Stimulated activated CD8-positive, alpha-beta memory T cell treated with anti-CD3 and anti-CD28 coated beads, Interleukin-12 subunit alpha, Interleukin-12 subunit beta, amount 100 ng/mL, for 24 hours (primary cell): ENCODE data around the gene SLC2A1.
A peak's percentile ranks its signal among the peaks of the same experiment; 100 is the strongest.

Experiments used
- DNase-seq: peaks from one replicate; pipeline ENCODE4 v3.0.0-alpha.2; 2020; ENCODE audit errors: extremely low read depth

Gene SLC2A1

DNA sequence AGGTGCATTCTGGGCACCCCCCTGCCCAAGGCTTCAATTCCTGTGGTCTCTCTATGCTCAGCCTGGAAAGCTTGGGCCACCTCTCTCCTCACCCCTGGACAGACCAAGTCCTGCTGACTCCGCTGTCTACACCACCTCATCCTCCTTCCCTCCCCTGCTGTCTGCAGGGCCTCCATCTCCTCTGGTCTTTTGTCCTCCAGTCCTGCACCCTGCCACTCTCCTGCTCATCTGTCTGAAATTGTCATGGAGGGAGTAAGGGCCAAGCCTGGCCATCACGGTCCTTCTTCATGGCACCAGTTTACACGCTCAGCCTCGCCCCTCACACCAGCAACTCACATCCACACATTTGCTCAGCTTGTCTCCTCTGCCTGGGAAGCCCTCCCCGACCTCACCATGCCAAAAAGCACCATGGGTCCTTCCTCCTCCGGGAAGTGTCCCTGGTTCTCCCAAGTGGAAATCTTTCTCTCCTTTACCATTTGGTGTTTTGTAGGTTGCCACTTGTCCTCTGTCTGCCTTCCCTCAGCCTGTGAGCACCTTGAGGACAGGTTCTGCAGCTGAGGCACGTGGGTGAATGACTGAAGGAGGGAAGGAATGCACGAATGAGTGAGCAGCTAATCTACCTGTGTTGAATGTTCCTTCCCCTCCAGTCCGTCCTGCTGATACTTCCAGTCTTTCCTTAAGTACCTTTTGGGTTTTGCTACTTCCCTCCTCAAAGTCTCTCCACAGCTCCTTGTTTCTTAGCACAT is 2.1 kb upstream of the SLC2A1 start:
- no peak for DNase-seq

DNA sequence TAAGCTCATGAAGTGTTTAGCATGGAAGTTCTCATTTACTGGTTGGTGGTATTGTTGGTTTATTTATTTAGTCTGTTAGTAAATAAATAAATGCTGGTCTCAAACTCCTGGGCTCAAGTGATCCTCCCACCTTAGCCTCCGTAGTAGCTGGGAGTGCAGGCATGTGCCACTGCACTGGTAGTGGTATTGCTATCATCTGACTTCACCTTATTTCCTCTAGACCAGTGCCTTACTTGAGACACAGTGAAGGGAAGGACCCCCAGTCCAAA is 1.4 kb upstream of the SLC2A1 start:
- DNase-seq: no peak

DNA sequence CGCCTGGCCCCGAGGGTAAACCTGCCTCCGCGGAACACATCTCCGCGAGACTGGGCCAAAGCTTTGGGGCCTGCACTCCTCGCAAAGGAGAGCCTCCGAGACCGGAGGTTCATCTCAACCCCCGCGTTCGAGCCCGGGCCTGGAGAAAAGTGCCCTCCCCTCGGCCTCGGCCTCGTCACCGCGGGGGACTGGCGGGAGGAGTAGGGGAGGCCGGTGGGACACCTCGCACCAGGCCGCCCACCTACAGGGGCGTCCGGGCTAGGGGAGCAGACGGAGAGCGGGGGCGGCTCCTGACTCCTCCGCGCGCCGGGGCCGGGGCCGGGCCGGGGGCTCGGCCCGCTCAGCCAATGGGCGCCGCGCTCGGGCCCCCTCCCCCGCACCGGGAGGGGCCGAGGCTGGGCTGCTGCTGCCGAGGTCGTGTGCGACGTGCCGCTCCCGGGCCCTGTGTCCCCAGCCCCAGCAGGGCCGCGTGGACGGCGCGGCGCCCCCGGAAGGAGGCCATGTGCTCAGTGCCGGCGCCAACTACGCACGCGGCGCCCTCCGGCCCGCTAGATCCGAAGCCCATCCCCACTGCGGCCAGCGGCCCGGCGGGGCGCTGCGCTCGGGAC is 684 bp downstream of the SLC2A1 start:
- peak; percentile 44 for DNase-seq

DNA sequence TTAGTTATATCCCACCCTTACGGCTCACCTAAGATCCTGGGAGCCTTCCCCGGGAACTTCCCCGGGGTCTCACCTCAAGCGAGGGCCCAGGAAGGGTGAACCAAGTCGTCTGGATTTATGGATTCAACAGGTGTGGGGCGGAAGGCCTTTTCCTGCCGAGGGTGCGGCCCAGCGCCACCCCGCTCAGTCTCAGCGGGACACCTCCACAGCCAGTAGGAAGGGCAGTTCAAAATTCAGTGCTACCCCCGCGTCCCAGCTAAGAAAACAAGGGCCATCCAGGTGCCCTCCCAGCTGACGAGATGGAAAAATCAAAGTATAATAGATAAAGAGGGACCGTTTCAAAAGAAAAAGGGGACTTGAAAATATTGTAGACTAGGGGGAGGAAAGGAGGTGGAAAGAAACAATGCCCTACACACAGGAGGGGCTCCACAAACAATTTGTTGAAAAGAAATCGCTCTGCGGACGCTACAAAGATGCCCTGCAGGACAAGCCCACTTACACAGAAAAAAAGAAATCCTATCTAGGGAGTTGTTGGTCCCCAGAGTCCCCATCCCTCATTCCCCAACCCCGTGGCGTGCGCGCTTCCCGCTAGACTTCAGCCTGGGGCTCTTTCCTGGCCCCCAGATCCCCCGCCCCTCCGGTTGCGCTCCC is 1.3 kb downstream of the SLC2A1 start:
- DNase-seq: no peak

DNA sequence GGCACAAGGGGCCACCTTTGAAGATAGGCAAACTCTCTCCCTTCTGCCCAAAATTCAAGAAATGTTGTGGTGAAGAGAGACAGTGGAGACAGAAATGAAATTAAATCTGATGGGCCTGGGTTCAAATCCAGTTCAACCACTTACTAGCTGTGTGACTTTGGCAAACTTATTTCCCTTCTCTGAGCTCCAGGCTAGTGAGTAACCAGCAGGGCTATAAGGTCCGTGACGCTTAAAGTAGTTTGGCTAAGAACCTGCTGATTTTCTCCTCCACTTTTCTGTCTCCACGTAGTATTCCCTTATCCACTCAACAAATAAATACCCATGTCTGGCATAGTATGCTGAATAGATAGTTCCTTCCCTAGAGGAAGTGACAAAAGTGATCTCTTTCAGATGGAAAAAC is 1.9 kb downstream of the SLC2A1 start:
- no peak for DNase-seq

DNA sequence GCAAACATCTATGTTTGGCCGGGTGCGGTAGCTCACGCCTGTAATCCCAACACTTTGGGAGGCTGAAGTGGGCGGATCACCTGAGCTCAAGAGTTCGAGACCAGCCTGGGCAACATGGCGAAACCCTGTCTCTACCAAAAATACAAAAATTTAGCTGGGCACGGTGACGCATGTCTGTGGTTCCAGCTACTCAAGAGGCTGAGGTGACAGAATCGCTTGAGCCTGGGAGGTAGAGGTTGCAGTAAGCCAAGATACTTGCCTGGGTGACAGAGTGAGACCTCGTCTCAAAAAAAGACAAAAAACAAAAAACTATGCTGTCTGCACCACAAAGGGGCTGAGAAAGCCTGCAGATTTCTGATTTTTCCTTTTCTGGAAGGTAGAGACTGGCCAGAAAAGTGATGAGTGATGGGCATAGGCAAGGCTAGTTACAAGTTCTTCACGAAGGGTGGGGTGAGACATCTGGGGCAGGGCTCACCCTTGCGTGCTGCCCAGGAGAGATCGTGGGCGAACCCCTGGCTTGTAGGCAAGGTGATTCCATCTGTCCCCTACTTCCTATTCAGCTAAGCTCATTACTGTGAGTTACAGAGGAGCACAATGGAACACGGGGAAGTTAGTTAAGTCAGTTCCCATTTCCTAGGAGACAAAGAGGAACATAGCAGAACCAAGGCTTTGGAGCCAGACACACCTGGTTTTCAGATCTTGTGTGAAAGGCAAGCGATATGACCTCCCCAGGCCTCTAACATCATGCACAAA is 3.2 kb downstream of the SLC2A1 start:
- no peak for DNase-seq

DNA sequence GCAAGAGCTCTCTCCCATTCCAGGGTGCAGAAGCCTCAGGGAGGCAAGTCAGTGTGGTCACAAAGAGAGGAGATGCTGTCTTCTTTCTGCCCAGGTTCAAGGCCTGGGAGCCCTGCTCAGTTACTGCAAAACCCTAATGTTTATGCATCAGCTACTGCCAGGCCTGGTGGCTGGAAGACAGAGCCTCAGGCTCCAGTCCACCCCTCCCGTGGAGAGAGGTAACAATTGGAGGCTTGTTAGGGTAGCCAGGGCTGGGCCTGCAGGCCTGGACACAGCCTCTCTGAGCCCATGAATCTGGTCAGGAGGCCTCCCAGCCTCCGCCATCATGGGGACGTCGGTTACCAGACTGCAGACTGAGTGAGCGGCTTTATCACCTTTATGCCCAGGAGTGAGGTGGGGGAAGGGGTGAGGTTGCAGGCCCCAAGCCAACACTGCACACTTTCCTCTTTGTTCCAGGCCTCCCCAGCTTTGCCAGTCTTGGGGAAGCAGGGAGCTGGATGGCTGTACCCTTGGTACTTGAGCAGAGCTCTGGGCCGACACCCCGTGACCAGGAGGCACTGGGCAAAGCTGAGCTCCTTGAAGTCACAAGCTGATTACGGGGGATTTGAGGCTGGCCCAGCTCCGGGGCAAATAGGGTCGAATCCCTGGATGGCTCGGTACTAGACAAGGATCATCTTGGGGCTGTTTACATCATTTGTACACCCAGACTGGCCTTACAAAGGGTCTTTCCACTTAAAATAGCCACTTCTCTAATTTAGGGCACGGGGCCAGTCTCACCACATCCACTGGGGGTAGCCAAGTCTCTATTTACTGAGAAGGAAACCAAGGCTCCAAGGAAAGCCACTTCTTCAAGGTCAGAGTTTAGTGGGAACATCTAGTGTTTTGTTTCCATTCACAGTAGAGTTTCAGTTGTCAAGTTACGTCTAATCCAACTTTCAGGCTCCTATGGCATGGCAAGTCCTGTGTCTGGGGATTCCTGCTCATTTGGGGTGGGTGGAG is 5.2 kb downstream of the SLC2A1 start:
- no peak for DNase-seq

DNA sequence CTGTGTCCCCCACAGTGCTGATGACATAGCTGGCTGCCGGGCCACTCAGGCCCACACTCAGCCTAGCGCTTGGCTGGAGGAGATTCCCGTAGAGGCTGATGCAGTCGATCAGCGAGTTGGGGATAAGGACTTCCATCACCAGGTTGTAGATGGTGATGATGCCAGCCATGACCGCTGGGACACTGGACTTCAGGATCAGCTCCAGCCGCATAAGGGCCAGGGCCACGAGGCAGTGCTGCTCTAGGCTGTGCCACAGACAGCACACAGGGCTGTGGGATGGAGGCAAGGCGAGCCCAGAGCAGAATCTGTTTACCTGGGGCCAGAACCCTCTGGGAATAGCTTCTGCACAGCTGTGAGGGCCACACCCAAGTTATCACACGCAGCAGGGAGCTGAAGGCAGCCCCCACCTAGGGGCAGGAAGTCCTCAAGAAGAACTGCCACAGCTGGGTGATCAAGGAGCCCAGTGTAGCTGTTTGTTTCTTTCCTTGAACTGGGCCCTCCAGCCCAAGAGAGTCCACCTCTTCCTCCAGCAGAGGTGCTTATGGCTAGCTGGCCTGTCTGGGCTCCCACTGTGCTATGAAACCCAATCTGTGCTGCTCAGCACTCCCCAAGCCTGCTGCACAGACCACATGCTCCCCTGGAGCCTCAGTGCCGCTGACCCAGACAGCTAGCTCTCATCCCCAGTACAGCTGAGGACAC is 6.2 kb downstream of the SLC2A1 start:
- DNase-seq: no peak

DNA sequence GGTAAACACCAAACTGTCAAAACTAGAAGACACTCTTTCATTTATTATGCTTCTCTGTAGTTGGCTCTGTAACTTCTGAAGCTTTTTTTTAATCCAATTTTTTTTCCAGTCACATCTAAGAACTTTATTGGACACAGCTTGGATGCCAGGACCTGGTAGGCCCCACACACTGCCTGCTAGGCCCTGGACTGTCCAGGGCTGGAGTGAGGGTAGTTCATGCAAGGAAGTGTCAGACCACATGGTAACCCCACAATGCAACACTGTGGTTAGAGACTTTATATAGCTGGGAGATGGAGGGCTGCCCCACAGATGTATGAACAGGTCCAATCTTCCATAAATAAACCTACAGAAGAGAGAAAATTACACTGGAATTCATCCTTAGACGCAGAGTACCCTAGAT is 7.1 kb downstream of the SLC2A1 start:
- no peak for DNase-seq

DNA sequence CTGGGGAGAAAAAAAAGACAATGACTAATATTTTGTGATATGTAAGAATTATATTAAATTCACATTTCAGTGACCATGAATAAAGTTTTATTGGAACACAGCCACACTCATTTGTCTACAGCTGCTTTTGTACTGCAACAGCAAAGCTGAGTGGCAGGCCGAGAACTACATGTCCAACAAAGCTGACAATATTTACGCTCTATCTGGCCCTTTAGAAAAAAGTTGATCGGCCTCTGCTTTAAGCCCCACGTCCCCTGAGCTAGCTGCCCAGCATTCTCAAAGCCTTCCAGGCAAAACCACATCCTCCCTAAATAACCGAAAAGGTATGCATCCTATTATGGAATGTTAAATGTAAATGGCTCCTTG is 8.6 kb downstream of the SLC2A1 start:
- no peak for DNase-seq

DNA sequence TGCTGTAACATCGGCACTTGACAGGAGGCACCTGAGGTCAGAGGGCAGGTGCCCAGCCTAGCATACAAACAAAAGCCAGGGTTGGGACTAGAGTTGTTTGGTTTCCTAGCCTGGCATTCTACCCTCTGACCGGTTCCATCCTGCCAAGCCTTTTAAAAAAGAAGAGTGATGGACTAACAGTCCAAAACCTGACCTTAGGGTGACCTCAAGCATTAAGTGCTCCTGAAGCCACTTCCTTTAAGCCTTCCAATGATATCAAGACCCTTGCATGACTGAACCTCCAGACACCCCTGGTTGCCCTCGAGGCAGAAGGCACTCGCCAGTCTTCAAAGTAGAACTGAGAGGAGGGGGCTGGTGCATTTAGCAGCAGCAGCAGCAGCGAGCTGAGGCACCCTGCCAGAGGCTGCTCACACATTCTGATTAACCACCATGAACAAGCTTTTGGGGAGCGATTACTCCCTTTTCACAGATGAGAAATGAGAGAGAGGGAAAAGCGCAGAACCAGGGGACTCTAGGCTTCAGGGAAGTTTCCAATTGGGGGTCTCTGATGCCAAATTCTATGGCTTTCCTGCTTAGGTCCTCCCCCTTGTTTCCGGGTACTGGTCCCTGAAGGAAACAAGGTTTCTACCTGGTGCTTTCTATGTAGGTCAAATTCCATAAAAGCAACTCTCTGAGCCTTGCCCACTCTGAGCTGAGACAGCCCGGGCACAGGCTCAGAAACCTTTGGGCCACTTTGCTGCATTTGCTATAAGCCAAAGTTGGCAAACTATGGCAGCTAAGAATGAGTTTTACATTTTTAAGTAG is 9.2 kb downstream of the SLC2A1 start:
- no peak for DNase-seq

DNA sequence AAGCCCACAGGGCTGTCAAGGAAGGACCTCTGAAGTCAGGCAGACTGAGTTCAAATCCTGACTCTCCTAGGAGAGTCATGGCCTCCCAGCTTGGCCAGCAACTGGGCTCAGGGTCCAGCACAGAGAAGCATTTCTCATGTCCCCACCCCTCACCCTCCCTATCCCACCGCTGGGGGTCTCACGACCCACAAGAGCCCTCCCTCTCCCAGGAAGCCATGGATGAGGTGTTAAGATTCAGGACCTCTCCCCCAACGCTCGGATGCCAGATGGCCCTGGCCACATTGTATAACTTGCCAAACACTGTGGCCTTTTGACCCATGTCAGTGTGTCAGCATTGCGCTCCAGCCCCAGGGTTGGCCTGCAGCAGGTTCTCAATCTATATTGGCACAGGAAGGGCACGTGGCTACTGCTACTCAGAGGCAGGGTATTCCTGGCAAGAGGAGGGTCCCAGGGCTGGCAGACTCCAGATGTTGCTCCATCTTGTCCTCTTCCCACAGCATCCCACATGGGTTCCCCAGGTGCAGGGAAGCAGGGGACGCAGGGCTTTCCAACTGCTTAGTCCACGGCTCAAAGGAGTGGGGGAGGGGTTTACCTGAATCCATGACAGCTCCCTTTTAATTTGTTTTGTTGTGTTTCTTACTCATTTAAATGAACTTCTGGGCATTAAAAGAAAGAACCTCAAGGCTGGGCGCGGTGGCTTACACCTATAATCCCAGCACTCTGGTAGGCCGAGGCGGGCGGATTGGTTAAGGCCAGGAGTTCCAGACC is 10.5 kb downstream of the SLC2A1 start:
- DNase-seq: no peak

DNA sequence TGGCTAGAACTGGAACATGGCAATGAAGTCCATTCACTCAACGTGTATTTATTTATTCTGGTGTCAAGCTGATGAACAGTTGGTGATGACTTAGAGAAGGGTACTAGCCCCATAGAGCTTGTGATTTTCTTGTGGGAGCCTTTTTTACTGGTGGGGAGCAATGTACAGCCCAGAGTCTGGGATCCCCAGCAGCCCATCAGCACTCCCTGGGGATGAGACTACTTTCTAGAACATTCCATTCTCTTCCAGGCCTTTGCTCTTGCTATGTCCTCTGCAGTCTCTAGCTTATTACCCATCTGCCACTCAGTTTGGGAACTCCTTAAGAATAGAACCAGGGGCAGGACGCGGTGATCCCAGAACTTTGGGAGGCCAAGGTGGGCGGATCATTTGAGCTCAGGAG is 11.6 kb downstream of the SLC2A1 start:
- no peak for DNase-seq

DNA sequence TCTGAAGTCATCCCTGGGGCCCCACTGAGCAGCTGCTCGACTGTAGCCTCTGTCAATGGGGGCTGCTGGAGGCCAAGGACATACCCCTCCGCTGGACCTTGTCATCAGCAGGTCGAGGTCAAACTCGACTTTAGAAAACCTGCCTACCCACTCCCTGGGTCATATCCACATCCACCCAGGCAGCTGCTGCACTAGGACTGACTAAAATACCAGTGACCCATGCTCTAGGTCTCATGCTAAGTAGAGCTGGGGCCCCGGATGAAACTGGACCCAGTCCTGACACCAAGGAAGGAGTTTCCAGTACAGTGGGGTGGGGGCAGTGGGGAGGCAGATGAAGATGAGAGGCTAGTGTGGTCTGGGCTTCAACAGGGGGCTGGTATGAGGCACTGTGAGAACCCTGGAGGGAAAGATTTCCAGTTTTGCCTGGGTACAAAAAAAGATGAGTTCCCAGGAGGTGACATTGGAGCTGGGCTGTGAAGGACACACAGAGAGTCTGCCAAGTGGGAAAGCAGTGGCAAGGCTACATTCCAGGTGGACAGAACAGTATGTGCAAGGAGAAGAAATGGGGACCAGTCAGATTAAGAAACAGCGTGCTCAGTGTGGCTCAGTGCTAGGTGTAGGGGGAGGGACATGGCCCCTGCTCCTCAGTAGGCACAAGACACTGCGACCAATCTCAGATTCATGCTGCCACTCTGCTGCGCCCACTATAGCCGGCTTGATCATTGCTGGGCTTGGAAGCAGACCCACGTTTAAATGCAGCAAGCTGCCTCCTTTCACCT is 12.4 kb downstream of the SLC2A1 start:
- DNase-seq: no peak

DNA sequence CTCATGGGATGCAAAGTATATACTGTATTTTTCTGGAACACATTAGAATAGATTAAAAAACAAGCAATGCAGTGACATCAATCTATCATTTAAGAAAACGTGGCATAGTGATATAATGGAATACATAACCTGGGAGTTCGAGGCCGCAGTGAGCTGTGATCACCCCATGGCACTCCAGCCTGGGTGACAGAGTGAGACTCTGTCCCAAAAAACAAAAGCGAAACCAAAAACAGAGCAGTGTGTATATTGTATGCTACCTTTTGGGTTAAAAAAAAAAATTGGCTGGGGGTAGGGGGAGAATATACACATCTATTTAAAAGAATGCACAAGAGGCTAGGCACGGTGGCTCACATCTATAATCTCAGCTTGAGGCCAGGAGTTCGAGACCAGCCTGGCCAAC is 13.5 kb downstream of the SLC2A1 start:
- no peak for DNase-seq

DNA sequence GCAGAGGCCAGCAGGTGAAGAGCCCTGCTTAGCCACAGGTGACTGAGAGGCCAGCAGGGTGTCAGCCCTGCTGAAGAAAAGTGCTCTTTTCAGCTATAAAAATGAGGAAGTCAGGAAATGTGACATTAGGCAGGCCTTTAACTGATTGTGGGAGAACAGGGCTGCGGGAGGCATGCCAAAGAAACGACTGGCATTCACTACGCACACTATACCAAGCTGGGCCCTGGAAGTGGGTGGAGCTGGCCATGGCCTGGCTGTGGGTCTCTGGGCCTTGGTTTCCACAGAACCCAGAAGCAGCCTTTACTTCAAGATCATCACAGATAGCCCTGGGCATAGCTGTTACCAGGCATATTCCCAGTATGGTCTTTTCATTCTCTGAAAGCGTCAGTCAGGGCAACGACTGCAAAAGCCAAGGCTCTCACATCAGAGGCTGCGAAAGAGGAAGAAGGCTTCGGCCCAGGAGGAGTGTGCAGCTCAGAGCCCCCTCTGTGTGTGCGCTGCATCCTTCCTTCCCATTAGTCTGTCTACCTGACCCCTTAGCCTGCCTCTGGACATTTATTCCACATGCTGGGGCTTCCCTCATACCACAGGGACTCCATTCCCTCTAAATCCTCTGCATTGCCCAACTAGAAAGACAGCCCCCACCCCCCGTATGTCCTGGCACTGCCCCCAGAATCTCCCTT is 14.3 kb downstream of the SLC2A1 start:
- no peak for DNase-seq

DNA sequence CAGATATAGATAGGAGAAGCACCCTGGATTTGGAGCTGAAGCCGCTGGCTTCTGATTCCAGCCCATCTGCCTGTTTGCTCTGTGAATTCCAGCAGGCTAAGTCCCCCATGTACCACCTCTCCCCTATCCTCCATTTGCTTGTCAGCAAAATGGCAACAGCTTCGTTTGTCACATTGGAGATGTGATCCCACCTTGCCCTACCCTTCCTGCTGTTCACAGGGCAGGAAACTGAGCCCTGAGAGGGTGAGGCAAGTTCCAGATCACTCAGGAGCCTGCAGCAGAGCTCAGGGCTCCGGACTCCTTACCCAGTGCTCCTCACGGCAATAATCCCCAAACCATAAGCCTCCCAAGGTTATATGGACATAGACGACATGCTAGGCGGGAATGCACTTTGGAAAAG is 14.9 kb downstream of the SLC2A1 start:
- DNase-seq: no peak

DNA sequence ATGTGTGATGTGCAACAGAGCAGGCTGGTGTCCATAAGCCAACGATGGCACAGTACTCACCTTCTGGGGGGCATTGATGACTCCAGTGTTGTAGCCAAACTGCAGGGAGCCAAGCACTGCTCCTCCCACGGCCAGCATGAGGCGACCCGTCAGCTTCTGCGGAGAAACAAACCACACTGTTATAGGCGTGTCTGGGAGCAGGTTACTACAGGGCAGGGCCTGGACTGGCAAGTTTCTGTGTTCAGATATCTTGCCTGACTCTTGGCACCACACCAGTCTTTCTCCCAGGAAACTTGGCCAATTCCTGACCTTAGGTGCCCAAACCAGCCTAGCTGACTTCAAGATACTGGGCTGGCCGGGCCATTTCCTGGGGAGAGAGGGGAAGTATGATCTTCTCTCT is 15.5 kb downstream of the SLC2A1 start:
- no peak for DNase-seq
